H1 (cell line): Measurements from ENCODE around the gene NFKB1. TPM values are rescaled to one million over a fixed set of nuclear protein-coding genes. Genes with fewer than 3 reads are reported as not detected.
"Not testable (repeated sequence)": the region's sequence is repeated elsewhere in the genome, so short reads cannot be mapped to it uniquely, and the experiment has no call there.

Experiments used
- CTCF ChIA-PET: fragments of 300-600 bp; sonication (Branson Sonifier 250); formaldehyde crosslinking; loops from one replicate; lab custom pipeline; 2021; ENCODE audit not compliant: partially characterized antibody; lab: Charles Lee
- POLR2A ChIA-PET: fragments of 300-600 bp; sonication (Branson Sonifier 250); formaldehyde crosslinking; loops from one replicate; lab custom pipeline; 2021; ENCODE audit warnings: inconsistent platforms; ENCODE audit not compliant: partially characterized antibody; lab: Charles Lee
- DNase-seq, 2 experiments: peaks; one replicate each; pipeline versions ENCODE4 v3.0.0 to v3.0.0-alpha.2; 2010 to 2022; ENCODE audit warnings: low spot score in 2 of 2, low read depth in 1 of 2, mixed read lengths in 1 of 2
- FAIRE-seq: peaks from 2 replicates; lab custom pipeline; 2011; peaks lifted over from hg19 to GRCh38; lab: Jason Lieb, UNC
- H2AFZ ChIP-seq: 2 replicates; pipeline ENCODE4 v1.8.1; 2012; ENCODE audit warnings: low read length, inconsistent platforms
- H2AK5ac ChIP-seq: 2 replicates; pipeline ENCODE4 v1.6.1; 2013; ENCODE audit warnings: low read depth, low read length
- H2BK120ac ChIP-seq: replicated peaks from 2 replicates; pipeline ENCODE3; 2013; ENCODE audit warnings: low read depth, low read length, inconsistent platforms
- H2BK12ac ChIP-seq: 2 replicates; pipeline ENCODE4 v1.6.1; 2013; ENCODE audit warnings: low read depth, low read length
- H2BK15ac ChIP-seq: 2 replicates; pipeline ENCODE4 v1.6.1; 2013; ENCODE audit warnings: low read length
- H2BK20ac ChIP-seq: 2 replicates; pipeline ENCODE4 v1.6.1; 2013; ENCODE audit warnings: low read length
- H2BK5ac ChIP-seq: 2 replicates; pipeline ENCODE4 v1.6.1; 2013; ENCODE audit warnings: low read depth, low read length
- H3K14ac ChIP-seq: 2 replicates; pipeline ENCODE4 v1.6.1; 2013; ENCODE audit warnings: inconsistent platforms; ENCODE audit not compliant: insufficient read length
- H3K18ac ChIP-seq: 2 replicates; pipeline ENCODE4 v1.6.1; 2013; ENCODE audit warnings: low read length; ENCODE audit errors: extremely low read depth
- H3K23ac ChIP-seq: 2 replicates; pipeline ENCODE4 v1.6.1; 2013; ENCODE audit warnings: inconsistent platforms; ENCODE audit not compliant: insufficient read length
- H3K23me2 ChIP-seq: 2 replicates; pipeline ENCODE4 v1.6.1; 2013; ENCODE audit warnings: low read depth, low read length
- H3K27ac ChIP-seq: 2 replicates; pipeline ENCODE4 v1.6.1; 2011; ENCODE audit warnings: low read depth, low read length, inconsistent platforms
- H3K27me3 ChIP-seq, 4 experiments: replicated peaks in 1 of 4; 1 replicate in 1 of 4; 2 replicates in 3 of 4; pipeline versions ENCODE4 v1.6.1 to v1.8.1; 2011 to 2013; ENCODE audit warnings: low read length in 3 of 4, mild to moderate bottlenecking in 3 of 4, inconsistent platforms in 2 of 4, mixed read lengths in 2 of 4, moderate library complexity in 1 of 4; ENCODE audit not compliant: control insufficient read depth in 3 of 4, insufficient read depth in 3 of 4; ENCODE audit errors: extremely low read depth in 1 of 4
- H3K36me3 ChIP-seq, 4 experiments: 2 replicates each; pipeline versions ENCODE4 v1.6.1 to v1.8.1; 2011 to 2013; ENCODE audit warnings: mild to moderate bottlenecking in 4 of 4, low read length in 3 of 4, moderate library complexity in 2 of 4, control low read depth in 1 of 4, inconsistent platforms in 1 of 4; ENCODE audit not compliant: insufficient read depth in 4 of 4, control insufficient read depth in 2 of 4
- H3K4ac ChIP-seq: replicated peaks from 2 replicates; pipeline ENCODE3; 2013; ENCODE audit warnings: low read length, low read depth, mixed read lengths, inconsistent platforms; ENCODE audit not compliant: insufficient read length
- H3K4me1 ChIP-seq, 4 experiments: replicated peaks in 1 of 4; 1 replicate in 1 of 4; 2 replicates in 3 of 4; pipeline versions ENCODE4 v1.6.1 to v1.8.1; 2011 to 2013; ENCODE audit warnings: low read length in 3 of 4, inconsistent platforms in 2 of 4, mixed read lengths in 1 of 4; ENCODE audit not compliant: insufficient read depth in 4 of 4, control insufficient read depth in 3 of 4
- H3K4me2 ChIP-seq, 2 experiments: 2 replicates each; pipeline versions ENCODE4 v1.6.1 to v1.8.1; 2011 to 2013; ENCODE audit warnings: low read depth in 2 of 2, low read length in 2 of 2, control low read depth in 1 of 2, inconsistent platforms in 1 of 2, mild to moderate bottlenecking in 1 of 2; ENCODE audit not compliant: insufficient read depth in 1 of 2
- H3K4me3 ChIP-seq, 4 experiments: fragments of 200-600, 300-600 bp in 1 of 4; sonication (generic), shearing (Covaris generic), sonication (Bioruptor Twin) in 1 of 4; 2 replicates each; pipeline versions ENCODE4 v1.5.1 to v1.8.1; 2011 to 2016; ENCODE audit warnings: low read length in 4 of 4, low read depth in 3 of 4, control low read depth in 2 of 4, inconsistent platforms in 2 of 4, mild to moderate bottlenecking in 2 of 4, mixed read lengths in 1 of 4, moderate library complexity in 1 of 4; ENCODE audit not compliant: insufficient read depth in 2 of 4; ENCODE audit errors: extremely low read depth in 1 of 4
- H3K56ac ChIP-seq: replicated peaks from 2 replicates; pipeline ENCODE3; 2013; ENCODE audit warnings: low read depth, mild to moderate bottlenecking, mixed read lengths, low read length, inconsistent platforms; ENCODE audit not compliant: insufficient read length
- H3K79me1 ChIP-seq: 2 replicates; pipeline ENCODE4 v1.6.1; 2013; ENCODE audit warnings: low read depth, low read length, control low read depth
- H3K79me2 ChIP-seq, 2 experiments: 2 replicates each; pipeline versions ENCODE4 v1.6.1 to v1.8.1; 2012 to 2013; ENCODE audit warnings: low read length in 2 of 2, mild to moderate bottlenecking in 2 of 2, inconsistent platforms in 1 of 2; ENCODE audit not compliant: insufficient read depth in 2 of 2, control insufficient read depth in 1 of 2
- H3K9ac ChIP-seq, 4 experiments: replicated peaks in 1 of 4; 1 replicate in 1 of 4; 2 replicates in 3 of 4; pipeline versions ENCODE4 v1.6.1 to v1.8.1; 2011 to 2013; ENCODE audit warnings: low read depth in 3 of 4, low read length in 3 of 4, control low read depth in 2 of 4, mild to moderate bottlenecking in 2 of 4, moderate library complexity in 2 of 4, inconsistent platforms in 1 of 4; ENCODE audit errors: extremely low read depth in 1 of 4
- H3K9me3 ChIP-seq, 2 experiments: 2 replicates each; pipeline versions ENCODE4 v1.6.1 to v1.8.1; 2012 to 2013; ENCODE audit warnings: mild to moderate bottlenecking in 2 of 2, moderate library complexity in 2 of 2, control low read depth in 1 of 2, inconsistent platforms in 1 of 2, low read depth in 1 of 2, low read length in 1 of 2, mixed read lengths in 1 of 2; ENCODE audit not compliant: insufficient read depth in 2 of 2
- H4K20me1 ChIP-seq, 2 experiments: replicated peaks in 1 of 2; 2 replicates each; pipeline versions ENCODE3 to v1.8.1; 2011 to 2013; ENCODE audit warnings: inconsistent platforms in 2 of 2, low read length in 2 of 2, mild to moderate bottlenecking in 1 of 2; ENCODE audit not compliant: insufficient read depth in 2 of 2, control insufficient read depth in 1 of 2
- H4K5ac ChIP-seq: 2 replicates; pipeline ENCODE4 v1.6.1; 2013; ENCODE audit warnings: low read length, low read depth, mixed read lengths, inconsistent platforms; ENCODE audit not compliant: insufficient read length
- H4K8ac ChIP-seq: 2 replicates; pipeline ENCODE4 v1.8.0; 2013; ENCODE audit warnings: mild to moderate bottlenecking, moderate library complexity, low read length, inconsistent platforms; ENCODE audit not compliant: insufficient read depth; ENCODE audit errors: extremely low read depth
- H4K91ac ChIP-seq: replicated peaks from 2 replicates; pipeline ENCODE3; 2013; ENCODE audit warnings: low read length, mixed read lengths, inconsistent platforms; ENCODE audit not compliant: insufficient read length
- GABPA ChIP-seq: IDR thresholded peaks from 2 replicates; pipeline ENCODE4 v1.6.1; 2011; ENCODE audit warnings: mild to moderate bottlenecking, low read length, moderate library complexity, borderline replicate concordance; ENCODE audit not compliant: insufficient read depth
- WGBS, 2 experiments: shearing (Covaris generic) in 1 of 2; methylation state at CpG; one replicate each; pipeline versions ENCODE4 v1.1.6 to v1.1.7; 2013 to 2015; ENCODE audit warnings: low lambda C conversion rate in 2 of 2, mixed read lengths in 2 of 2, inconsistent platforms in 1 of 2, low coverage in 1 of 2, missing lambda C conversion rate in 1 of 2; ENCODE audit not compliant: insufficient replicate concordance in 2 of 2, insufficient coverage in 1 of 2, insufficient read length in 1 of 2; ENCODE audit errors: extremely low coverage in 1 of 2, missing lambda C conversion rate in 1 of 2; 5-methylcytosine and 5-hydroxymethylcytosine counted together
- polyA plus RNA-seq, 7 experiments: library from polyadenylated mRNA; depleted of rRNA in 3 of 7; stranded (reverse) in 5 of 7; unstranded in 2 of 7; fragments of >200 nt in 5 of 7; fragments of 200-250 nt in 2 of 7; gene quantifications; 1 replicate in 5 of 7; 2 replicates in 1 of 7; 4 replicates in 1 of 7; pipeline versions ENCODE4 v1.2.1 to v1.2.3, GENCODE V29; 2011 to 2013; ENCODE audit warnings: missing spikeins in 2 of 7, mixed read lengths in 2 of 7
- total RNA-seq: library from RNA; stranded (reverse); fragmentation: NEBNext Ultra II Directional; extraction: Animal tissue kit (Norgen Biotek cat#: 25700); gene quantifications from 2 replicates; pipeline ENCODE4 v1.2.1, GENCODE V29; 2021

NFKB1 gene
- total and polyA plus RNA-seq, 2 of the 8 experiments (the other 6 are each of a cell fraction or from before 2014, with no cell fraction given) = 2.9 to 6.8 TPM

DNA sequence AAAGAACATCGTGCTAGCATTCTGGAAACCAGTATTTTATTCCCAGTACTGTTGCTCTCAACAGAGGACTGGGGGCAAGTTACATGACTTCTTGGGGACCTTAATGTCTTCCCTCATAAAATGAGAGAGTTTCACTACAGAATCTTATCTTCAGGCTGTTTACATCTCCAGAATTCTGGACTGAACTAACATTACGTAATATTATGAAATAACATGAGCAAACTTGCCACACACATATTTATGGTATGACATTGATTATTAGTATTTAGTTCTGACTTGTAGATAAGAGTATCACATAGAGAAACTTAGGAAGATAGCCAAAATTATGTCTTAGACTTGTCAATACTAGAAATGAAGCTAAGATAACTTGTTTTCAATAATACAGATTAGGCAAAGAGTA lies 68.0 kb downstream of the NFKB1 start (continued):
- TF ChIP-seq GABPA = no peak
- TF ChIP-seq, all 59 proteins: peak for 0

- H2BK12ac ChIP-seq, H3K56ac ChIP-seq, H3K14ac ChIP-seq, H3K4me1 ChIP-seq, H3K79me1 ChIP-seq, H3K9me3 ChIP-seq, H3K36me3 ChIP-seq, H4K8ac ChIP-seq, H3K18ac ChIP-seq, H4K5ac ChIP-seq, H4K20me1 ChIP-seq, H3K79me2 ChIP-seq, H2AK5ac ChIP-seq, H3K4me2 ChIP-seq, H3K9ac ChIP-seq, H2BK5ac ChIP-seq, H2AFZ ChIP-seq, DNase-seq, H3K27me3 ChIP-seq, H2BK20ac ChIP-seq, H2BK15ac ChIP-seq, POLR2A ChIA-PET, H4K91ac ChIP-seq, H3K4me3 ChIP-seq, H3K23me2 ChIP-seq, FAIRE-seq, H3K27ac ChIP-seq, H3K23ac ChIP-seq, H2BK120ac ChIP-seq, H3K4ac ChIP-seq: not testable (repeated sequence)
- WGBS, 2 experiments = 85% methylated on average over 1 of the region's 1 CpG; no CpG with 5 or more reads in 1 of the 2 experiments
- CTCF ChIA-PET = interaction anchor here (0.6 to 1.2 kb wide), 2 partner anchors 140 to 505 kb away, joined by 3 to 4 read pairs; no protein-coding TSS in a partner anchor
These were observed 69.1 kb downstream of the NFKB1 start for GRCh38 chr4:102570211-102570610.
